Measurements from ENCODE around the gene HEATR9.

The HEATR9 gene

GRCh38 chr17:35872196-35872980, 3.7 kb upstream of the HEATR9 start:
- no peak for TF ChIP-seq CTCF (IDR thresholded peaks at IDR 0.05; ENCODE audit: low read depth, low read length)
- no peak overlapping the region for H3K4me3 ChIP-seq (ENCODE audit: low read depth, low read length)

GRCh38 chr17:35870906-35871819, 2.5 kb upstream of the HEATR9 start:
- no peak overlapping the region for H3K4me3 ChIP-seq (ENCODE audit: low read depth, low read length)
- no peak for TF ChIP-seq CTCF (IDR thresholded peaks at IDR 0.05; ENCODE audit: low read depth, low read length)

GRCh38 chr17:35867574-35867973, 1.1 kb downstream of the HEATR9 start:
- no peak for TF ChIP-seq CTCF (IDR thresholded peaks at IDR 0.05; ENCODE audit: low read depth, low read length)
- H3K4me3 ChIP-seq (ENCODE audit: low read depth, low read length), result no peak overlapping the region

- no peak for TF ChIP-seq CTCF (IDR thresholded peaks at IDR 0.05; ENCODE audit: low read depth, low read length)
- H3K4me3 ChIP-seq (ENCODE audit: low read depth, low read length), result no peak overlapping the region
Observed at GRCh38 chr17:35866341-35866950, 2.2 kb downstream of the HEATR9 start.

GRCh38 chr17:35865412-35866340, 3.0 kb downstream of the HEATR9 start:
- no peak overlapping the region for H3K4me3 ChIP-seq (ENCODE audit: low read depth, low read length)
- TF ChIP-seq CTCF (IDR thresholded peaks at IDR 0.05; ENCODE audit: low read depth, low read length), result no peak

- H3K4me3 ChIP-seq (ENCODE audit: low read depth, low read length), result no peak overlapping the region
- no peak for TF ChIP-seq CTCF (IDR thresholded peaks at IDR 0.05; ENCODE audit: low read depth, low read length)
Observed at GRCh38 chr17:35864853-35865252, 3.8 kb downstream of the HEATR9 start.

Data from WI38 (cell line).